Endothelial cell of umbilical vein (primary cell): ENCODE results near the gene VPS9D1. TPM values are rescaled to one million over a fixed set of nuclear protein-coding genes. Genes with fewer than 3 reads are reported as not detected.

Experiments used
- BruUV-seq: library from RNA; stranded (reverse); fragments of 400-500 nt; replicated peaks from 2 replicates; lab custom pipeline; 2021; lab: Mats Ljungman, UMichigan
- CTCF ChIA-PET: fragments of 300-600, 350-600 bp; sonication (Branson Sonifier 250); formaldehyde crosslinking; loops from one replicate; lab custom pipeline; 2021; ENCODE audit warnings: antibody characterized with exemption, inconsistent platforms; lab: Charles Lee
- POLR2A ChIA-PET: fragments of 300-600, 350-600 bp; sonication (Branson Sonifier 250); formaldehyde crosslinking; loops from one replicate; lab custom pipeline; 2021; ENCODE audit warnings: antibody characterized with exemption, inconsistent platforms; lab: Charles Lee
- DNase-seq: peaks from one replicate; pipeline ENCODE4 v3.0.0-alpha.2; 2011; ENCODE audit warnings: low read depth, low spot score
- FAIRE-seq: peaks from 2 replicates; lab custom pipeline; 2011; peaks lifted over from hg19 to GRCh38; lab: Jason Lieb, UNC
- H2AFZ ChIP-seq: 2 replicates; pipeline ENCODE4 v1.6.0; 2012; ENCODE audit warnings: low read depth, low read length, control low read depth, inconsistent platforms
- H3K27ac ChIP-seq: 2 replicates; pipeline ENCODE4 v1.5.1; 2011; ENCODE audit warnings: low read depth, mild to moderate bottlenecking, control low read depth, low read length, moderate library complexity; ENCODE audit not compliant: insufficient read depth
- H3K27me3 ChIP-seq, 2 experiments: 2 replicates each; pipeline versions ENCODE4 v1.6.0 to v1.6.1; 2011; ENCODE audit warnings: low read length in 2 of 2, mixed read lengths in 1 of 2; ENCODE audit not compliant: control insufficient read depth in 2 of 2, insufficient read depth in 2 of 2
- H3K36me3 ChIP-seq, 2 experiments: 2 replicates in 1 of 2; 3 replicates in 1 of 2; pipeline ENCODE4 v1.5.1; 2011; ENCODE audit warnings: low read length in 2 of 2, mild to moderate bottlenecking in 1 of 2, moderate library complexity in 1 of 2; ENCODE audit not compliant: control insufficient read depth in 2 of 2, insufficient read depth in 2 of 2; ENCODE audit errors: extremely low read depth in 1 of 2
- H3K4me1 ChIP-seq: 3 replicates; pipeline ENCODE4 v1.5.1; 2011; ENCODE audit warnings: mild to moderate bottlenecking, low read length; ENCODE audit not compliant: control insufficient read depth, insufficient read depth; ENCODE audit errors: extremely low read depth
- H3K4me2 ChIP-seq: 2 replicates; pipeline ENCODE4 v1.6.1; 2011; ENCODE audit warnings: low read length, control low read depth, mixed read lengths; ENCODE audit not compliant: insufficient read depth
- H3K4me3 ChIP-seq, 3 experiments: fragments of 200-600 bp in 1 of 3; sonication (generic), shearing (Covaris generic) in 1 of 3; replicated peaks in 1 of 3; 2 replicates each; pipeline ENCODE4 v1.5.1; 2011 to 2016; ENCODE audit warnings: control low read depth in 3 of 3, low read length in 3 of 3, mild to moderate bottlenecking in 2 of 3, inconsistent platforms in 1 of 3, low read depth in 1 of 3, moderate library complexity in 1 of 3; ENCODE audit not compliant: insufficient read depth in 1 of 3
- H3K79me2 ChIP-seq: 2 replicates; pipeline ENCODE4 v1.6.0; 2012; ENCODE audit warnings: low read length, inconsistent platforms; ENCODE audit not compliant: control insufficient read depth, insufficient read depth
- H3K9ac ChIP-seq: replicated peaks from 2 replicates; pipeline ENCODE3; 2011; ENCODE audit warnings: low read length, control low read depth; ENCODE audit not compliant: insufficient read depth; ENCODE audit errors: extremely low read depth
- H3K9me1 ChIP-seq: replicated peaks from 3 replicates; pipeline ENCODE4 v1.6.0; 2011; ENCODE audit warnings: mild to moderate bottlenecking, low read length; ENCODE audit not compliant: control insufficient read depth, insufficient read depth; ENCODE audit errors: extremely low read depth
- H3K9me3 ChIP-seq: replicated peaks from 2 replicates; pipeline ENCODE4 v1.5.1; 2012; ENCODE audit warnings: low read length, inconsistent platforms; ENCODE audit not compliant: control insufficient read depth, insufficient read depth
- H4K20me1 ChIP-seq: replicated peaks from 2 replicates; pipeline ENCODE3; 2011; ENCODE audit warnings: mild to moderate bottlenecking, low read length; ENCODE audit not compliant: control insufficient read depth, insufficient read depth; ENCODE audit errors: extremely low read depth
- CTCF ChIP-seq, 2 donors: IDR thresholded peaks; 1 replicate in 1 of 2; 2 replicates in 1 of 2; pipeline ENCODE4 v1.5.1; 2011; ENCODE audit warnings: low read length in 2 of 2, mild to moderate bottlenecking in 2 of 2, moderate library complexity in 2 of 2, control low read depth in 1 of 2, inconsistent platforms in 1 of 2, low read depth in 1 of 2; ENCODE audit not compliant: insufficient read depth in 1 of 2; ENCODE audit errors: extremely low read depth in 1 of 2
- EZH2 ChIP-seq: IDR thresholded peaks from 2 replicates; pipeline ENCODE4 v1.6.1; 2012; ENCODE audit warnings: borderline replicate concordance, low read depth, mild to moderate bottlenecking, moderate library complexity, low read length, inconsistent platforms; ENCODE audit not compliant: severe bottlenecking
- FOS ChIP-seq: IDR thresholded peaks from 2 replicates; pipeline ENCODE4 v1.6.1; 2011; ENCODE audit warnings: mild to moderate bottlenecking, low read length, moderate library complexity, borderline replicate concordance; ENCODE audit not compliant: insufficient read depth
- GATA2 ChIP-seq: IDR thresholded peaks from 2 replicates; pipeline ENCODE4 v1.7.0; 2011; ENCODE audit warnings: low read depth, mild to moderate bottlenecking, moderate library complexity, mixed read lengths, low read length; ENCODE audit not compliant: insufficient read length, insufficient read depth
- JUN ChIP-seq: IDR thresholded peaks from 2 replicates; pipeline ENCODE4 v1.6.1; 2011; ENCODE audit warnings: borderline replicate concordance, low read depth; ENCODE audit not compliant: insufficient read length, insufficient read depth
- MYC ChIP-seq: IDR thresholded peaks from one replicate; pipeline ENCODE4 v1.6.1; 2011; ENCODE audit warnings: mild to moderate bottlenecking, low read depth, low read length
- POLR2A ChIP-seq: IDR thresholded peaks from 2 replicates; pipeline ENCODE4 v1.6.1; 2012; ENCODE audit warnings: low read depth, mild to moderate bottlenecking, control low read depth, low read length
- POLR2AphosphoS5 ChIP-seq: IDR thresholded peaks from 2 replicates; pipeline ENCODE4 v1.6.1; 2012; ENCODE audit warnings: low read depth, mild to moderate bottlenecking, control low read depth, low read length, moderate library complexity; ENCODE audit not compliant: insufficient read depth
- dilution Hi-C: fragments of 300-500 bp; cut with MboI; formaldehyde crosslinking; loops from one replicate; pipeline ENCODE4 v1.15.0; 2019; ENCODE audit warnings: low sequenced_read_pairs; ENCODE audit not compliant: extremely low pct_ligation_motif_present
- intact Hi-C: fragments of 100-400 bp; cut with micrococcal nuclease; formaldehyde crosslinking; loops from one replicate; pipeline ENCODE4 v1.10.0; 2022
- polyA plus RNA-seq, 4 experiments: library from polyadenylated mRNA; depleted of rRNA in 3 of 4; stranded (reverse) in 3 of 4; unstranded in 1 of 4; fragments of >200 nt; gene quantifications; 2 replicates each; pipeline versions ENCODE4 v1.2.1 to v1.2.3, GENCODE V29; 2011 to 2012; ENCODE audit warnings: missing spikeins in 1 of 4
- total RNA-seq: library from RNA; stranded (reverse); gene quantifications from 2 replicates; pipeline ENCODE4 v1.2.3, GENCODE V29; 2021
- TF ChIP-seq, protein P1 (sequence below): IDR thresholded peaks from 2 replicates; pipeline ENCODE4 v1.6.1; 2011; ENCODE audit not compliant: insufficient read depth, insufficient read length

VPS9D1 gene
- total and polyA plus RNA-seq, 2 donors (not counting 3 experiments of a cell fraction or from before 2014, with no cell fraction given): 15.5 to 17.3 TPM

GRCh38 chr16:89770367-89770766 lies 49.7 kb upstream of the VPS9D1 start:
- no peak for TF ChIP-seq MYC

GRCh38 chr16:89765292-89765830 lies 44.7 kb upstream of the VPS9D1 start:
- Histone ChIP-seq H4K20me1 (no peaks in the 10 kb centered on the region), H3K27ac (no peak overlapping the region), H3K27me3 (no peaks in the 10 kb centered on the region), H3K79me2 (no peaks in the 10 kb centered on the region), H3K36me3 (peaks cover 9 to 10% of the 10 kb centered on the region in 2 experiments), H3K9ac (no peak overlapping the region), H3K9me3 (no peaks in the 10 kb centered on the region), H3K4me1 (no peaks in the 10 kb centered on the region), H3K9me1 (no peaks in the 10 kb centered on the region), H3K4me3 (no peak overlapping the region), H3K4me2 (no peak overlapping the region), H2AFZ (no peak overlapping the region)
- DNase-seq: no peak
- ChIA-PET POLR2A (no interaction called here), CTCF (no interaction called here)
- TF ChIP-seq POLR2AphosphoS5 (no peak), FOS (no peak), POLR2A (no peak), MYC (no peak), CTCF (IDR thresholded peaks at IDR 0.05; ENCODE audit: extremely low read depth in 1 of 2, insufficient read depth in 1 of 2, low read depth in 1 of 2, low read length in 2 of 2) (no peak), EZH2 (no peak), GATA2 (no peak), JUN (no peak)
- TF ChIP-seq, protein P1, sequence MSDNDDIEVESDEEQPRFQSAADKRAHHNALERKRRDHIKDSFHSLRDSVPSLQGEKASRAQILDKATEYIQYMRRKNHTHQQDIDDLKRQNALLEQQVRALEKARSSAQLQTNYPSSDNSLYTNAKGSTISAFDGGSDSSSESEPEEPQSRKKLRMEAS: no peak
- dilution Hi-C loops (no loop called here), intact Hi-C loops (no loop called here)
- FAIRE-seq: no peak
- no TSS peak for BruUV-seq

More at GRCh38 chr16:89770367-89770766, 49.7 kb upstream of the VPS9D1 start:
- no peaks in the 10 kb centered on the region for H3K9me3 ChIP-seq
- ChIA-PET CTCF (no interaction called here), POLR2A (no interaction called here)
- H3K36me3 ChIP-seq: peaks cover 8 to 12% of the 10 kb centered on the region in 2 experiments
- intact Hi-C loops (no loop called here), dilution Hi-C loops (no loop called here)
- no peak overlapping the region for H3K4me3 ChIP-seq
- H3K27me3 ChIP-seq: no peaks in the 10 kb centered on the region
- H3K4me2 ChIP-seq: no peak overlapping the region
- no peaks in the 10 kb centered on the region for H3K9me1 ChIP-seq
- DNase-seq: no peak
- no TSS peak for BruUV-seq
- H4K20me1 ChIP-seq: no peaks in the 10 kb centered on the region
- H2AFZ ChIP-seq: no peak overlapping the region
- H3K79me2 ChIP-seq: no peaks in the 10 kb centered on the region
- no peaks in the 10 kb centered on the region for H3K4me1 ChIP-seq
- no peak for FAIRE-seq
- no peak overlapping the region for H3K27ac ChIP-seq
- H3K9ac ChIP-seq: no peak overlapping the region
